Large intestine (tissue), 3 donors: ENCODE data around the gene PKHD1. TPM values are rescaled to one million over a fixed set of nuclear protein-coding genes. Genes with fewer than 3 reads are reported as not detected.

ENCODE experiments used
- DNase-seq, 2 donors: peaks; one replicate each; pipeline versions ENCODE4 v3.0.0 to v3.0.0-alpha.2; 2013
- H3K27ac ChIP-seq: one replicate; pipeline ENCODE4 v1.5.1; 2013; ENCODE audit warnings: low read length
- H3K27me3 ChIP-seq: 2 replicates; pipeline ENCODE4 v1.6.1; 2013; ENCODE audit warnings: low read length; ENCODE audit not compliant: control insufficient read depth, insufficient read depth
- H3K36me3 ChIP-seq: 2 replicates; pipeline ENCODE4 v1.6.1; 2013; ENCODE audit warnings: low read length; ENCODE audit not compliant: control insufficient read depth, insufficient read depth
- H3K4me1 ChIP-seq: one replicate; pipeline ENCODE4 v1.6.1; 2013; ENCODE audit warnings: low read length; ENCODE audit not compliant: control insufficient read depth, insufficient read depth
- H3K4me3 ChIP-seq: one replicate; pipeline ENCODE4 v1.5.1; 2013; ENCODE audit warnings: low read length
- H3K9me3 ChIP-seq: one replicate; pipeline ENCODE4 v1.6.1; 2013; ENCODE audit warnings: mild to moderate bottlenecking, low read depth, low read length, moderate library complexity; ENCODE audit not compliant: control insufficient read depth
- WGBS: methylation state at CpG from one replicate; pipeline ENCODE4 v1.1.5; 2013; ENCODE audit warnings: low lambda C conversion rate; ENCODE audit not compliant: insufficient coverage; 5-methylcytosine and 5-hydroxymethylcytosine counted together
- polyA plus RNA-seq: library from polyadenylated mRNA; unstranded; fragments of 120-200 nt; gene quantifications from one replicate; pipeline ENCODE4 v1.2.1, GENCODE V29; 2013

The PKHD1 gene
- polyA plus RNA-seq, 1 donor: 0.36 TPM

GRCh38 chr6:51913265-51913664, 174.1 kb downstream of the PKHD1 start:
- no peak overlapping the region for H3K27ac ChIP-seq
- no peak for DNase-seq
- 67% methylated on average over 2 of the region's 2 CpGs for WGBS
- H3K4me3 ChIP-seq: no peak overlapping the region
- H3K9me3 ChIP-seq: no peaks in the 10 kb centered on the region
- H3K36me3 ChIP-seq: no peaks in the 10 kb centered on the region
- no peaks in the 10 kb centered on the region for H3K4me1 ChIP-seq
- no peaks in the 10 kb centered on the region for H3K27me3 ChIP-seq

DNA sequence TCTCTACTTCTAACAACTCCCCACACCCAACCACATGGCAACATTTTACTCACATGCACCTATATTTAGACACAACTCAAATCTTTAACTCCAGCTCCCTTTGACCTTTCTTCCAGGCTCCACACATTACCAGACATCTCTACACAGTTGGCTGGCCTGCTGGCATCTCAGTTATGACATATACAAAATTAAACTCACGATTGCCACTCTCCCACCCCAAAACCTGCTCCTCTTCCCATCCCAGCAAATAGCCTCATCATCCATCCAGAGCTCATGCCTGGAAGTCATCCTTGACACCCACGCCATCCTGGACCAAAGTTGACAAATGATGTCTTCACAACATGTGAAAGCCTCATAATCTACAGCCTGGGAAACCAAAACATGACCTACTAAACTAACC, 176.6 kb downstream of the PKHD1 start:
- no peaks in the 10 kb centered on the region for H3K9me3 ChIP-seq
- no peaks in the 10 kb centered on the region for H3K27me3 ChIP-seq
- H3K27ac ChIP-seq: no peak overlapping the region
- H3K4me3 ChIP-seq: no peak overlapping the region
- WGBS: no CpG with 5 or more reads among the region's 2 CpGs
- no peaks in the 10 kb centered on the region for H3K36me3 ChIP-seq
- no peaks in the 10 kb centered on the region for H3K4me1 ChIP-seq
- DNase-seq: no peak

DNA sequence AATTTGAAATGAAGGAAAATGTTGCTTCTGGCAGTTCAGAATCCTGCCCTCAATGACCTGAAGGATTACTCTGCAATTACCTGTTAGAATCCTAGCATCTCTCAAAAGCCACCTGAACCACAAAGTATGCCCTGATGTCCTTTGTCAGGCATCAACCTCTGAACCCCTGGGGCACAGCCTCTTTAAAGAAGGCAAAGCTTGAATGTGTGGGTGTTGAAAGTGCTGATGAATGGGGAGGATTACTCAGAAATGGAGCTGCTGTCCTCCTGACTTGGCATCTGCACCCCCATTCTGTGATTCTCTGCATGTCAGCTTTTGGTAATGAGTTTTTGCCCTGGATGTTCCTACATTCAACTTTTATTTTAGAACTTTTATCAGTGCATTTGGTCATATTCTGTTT, 179.2 kb downstream of the PKHD1 start:
- no peak for DNase-seq
- H3K4me1 ChIP-seq: no peaks in the 10 kb centered on the region
- no peak overlapping the region for H3K27ac ChIP-seq
- no peaks in the 10 kb centered on the region for H3K27me3 ChIP-seq
- no peaks in the 10 kb centered on the region for H3K36me3 ChIP-seq
- no peak overlapping the region for H3K4me3 ChIP-seq
- no peaks in the 10 kb centered on the region for H3K9me3 ChIP-seq

- Histone ChIP-seq H3K4me1 (no peaks in the 10 kb centered on the region), H3K36me3 (no peaks in the 10 kb centered on the region), H3K4me3 (no peak overlapping the region), H3K27ac (no peak overlapping the region), H3K27me3 (no peaks in the 10 kb centered on the region), H3K9me3 (no peaks in the 10 kb centered on the region)
- no peak for DNase-seq
- 94% methylated on average over 2 of the region's 4 CpGs for WGBS
Measured at GRCh38 chr6:51901766-51902764, 185.3 kb downstream of the PKHD1 start.

DNA sequence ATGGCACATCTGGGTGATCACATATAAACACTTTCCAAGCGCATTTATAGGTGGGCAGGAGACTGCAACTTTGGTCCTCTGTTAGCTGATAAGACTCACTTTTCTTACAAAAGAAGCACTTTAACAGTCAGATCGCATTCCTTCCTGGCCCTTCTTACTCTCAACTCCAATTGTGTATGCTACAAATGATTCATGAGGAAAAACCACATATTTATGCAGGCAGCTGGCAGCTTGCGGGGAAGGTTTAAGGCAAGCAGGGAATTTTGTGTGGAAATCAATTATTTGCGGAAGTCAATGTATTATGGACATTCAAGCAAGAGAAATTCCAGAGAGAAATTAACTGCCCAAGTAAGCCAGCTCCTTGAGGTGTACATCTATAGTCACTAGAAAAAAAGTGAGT, 194.0 kb downstream of the PKHD1 start:
- no CpG with 5 or more reads among the region's 4 CpGs for WGBS
- no peaks in the 10 kb centered on the region for H3K27me3 ChIP-seq
- no peak overlapping the region for H3K4me3 ChIP-seq
- H3K36me3 ChIP-seq: no peaks in the 10 kb centered on the region
- H3K27ac ChIP-seq: no peak overlapping the region
- DNase-seq: no peak
- no peaks in the 10 kb centered on the region for H3K9me3 ChIP-seq
- H3K4me1 ChIP-seq: no peaks in the 10 kb centered on the region

- Histone ChIP-seq H3K27ac (no peak overlapping the region), H3K9me3 (no peaks in the 10 kb centered on the region), H3K36me3 (no peaks in the 10 kb centered on the region), H3K4me3 (no peak overlapping the region), H3K4me1 (no peaks in the 10 kb centered on the region), H3K27me3 (no peaks in the 10 kb centered on the region)
- DNase-seq: no peak
- WGBS: no CpG with 5 or more reads among the region's 4 CpGs
Measured at GRCh38 chr6:51892750-51893149, 194.7 kb downstream of the PKHD1 start.

DNA sequence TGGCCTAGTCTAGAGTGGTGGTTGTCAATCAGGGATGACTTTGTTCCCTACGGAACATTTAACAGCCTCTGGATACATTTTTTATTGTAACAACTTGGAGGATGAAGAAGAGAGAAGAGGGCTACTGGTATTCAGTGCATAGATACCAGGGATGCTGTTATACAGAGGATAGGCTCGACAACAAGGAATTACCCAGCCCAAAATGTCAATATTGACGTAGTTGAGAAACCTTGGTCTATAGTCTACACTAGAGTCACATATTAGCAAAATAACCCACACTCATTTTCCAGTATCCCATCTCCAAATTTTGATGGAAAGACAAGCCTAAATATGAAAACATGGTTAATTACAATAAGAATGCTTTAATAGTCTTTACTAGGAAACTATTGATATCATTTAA, 195.1 kb downstream of the PKHD1 start:
- Histone ChIP-seq H3K4me3 (no peak overlapping the region), H3K9me3 (no peaks in the 10 kb centered on the region), H3K36me3 (no peaks in the 10 kb centered on the region), H3K4me1 (no peaks in the 10 kb centered on the region), H3K27me3 (no peaks in the 10 kb centered on the region), H3K27ac (no peak overlapping the region)
- WGBS: 100% methylated on average over 1 of the region's 3 CpGs
- DNase-seq: no peak

GRCh38 chr6:51891784-51892183, 195.6 kb downstream of the PKHD1 start:
- Histone ChIP-seq H3K27me3 (no peaks in the 10 kb centered on the region), H3K4me3 (no peak overlapping the region), H3K9me3 (no peaks in the 10 kb centered on the region), H3K36me3 (no peaks in the 10 kb centered on the region), H3K4me1 (no peaks in the 10 kb centered on the region), H3K27ac (no peak overlapping the region)
- 100% methylated on average over 2 of the region's 4 CpGs for WGBS
- no peak for DNase-seq

DNA sequence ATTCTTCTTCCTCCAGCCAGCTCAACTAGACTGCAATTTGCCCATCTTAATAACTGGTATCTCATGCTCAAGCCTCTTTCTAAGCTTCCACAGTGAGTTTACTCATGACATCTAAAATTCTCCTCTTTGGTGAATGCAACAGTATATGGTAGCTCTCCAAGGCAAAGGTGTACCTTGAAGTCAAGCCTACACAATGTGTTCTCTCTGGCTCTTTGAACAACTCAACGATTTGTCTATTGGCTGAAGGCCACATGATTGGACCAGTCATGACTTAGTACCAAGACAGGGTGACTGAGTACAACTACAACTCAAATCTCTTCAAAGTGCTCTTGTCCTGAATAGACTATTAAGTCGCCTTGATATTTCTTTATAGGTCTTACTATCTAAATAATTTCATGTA, 199.6 kb downstream of the PKHD1 start:
- Histone ChIP-seq H3K36me3 (no peaks in the 10 kb centered on the region), H3K27ac (no peak overlapping the region)

DNA sequence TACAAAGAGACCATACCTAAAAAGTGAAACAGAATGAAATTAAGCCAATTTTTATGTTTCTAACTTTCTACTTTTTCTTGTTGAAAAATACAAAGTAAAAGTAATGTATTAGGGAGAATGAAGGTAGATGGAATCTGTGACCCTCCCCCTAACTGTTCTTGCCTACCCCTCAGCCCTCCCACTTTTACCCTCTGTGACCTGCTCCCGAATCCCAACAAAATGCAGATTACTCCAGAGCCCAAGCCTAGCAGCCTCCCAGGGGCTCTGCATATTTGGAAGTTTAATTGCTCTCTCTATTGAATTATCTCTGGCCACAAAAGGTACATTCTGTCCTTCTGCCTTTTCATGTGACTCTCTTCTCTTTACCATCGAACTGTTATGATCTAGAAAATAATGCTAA, 201.5 kb downstream of the PKHD1 start:
- Histone ChIP-seq H3K4me1 (no peaks in the 10 kb centered on the region), H3K27ac (no peak overlapping the region), H3K9me3 (no peaks in the 10 kb centered on the region), H3K36me3 (no peaks in the 10 kb centered on the region), H3K4me3 (no peak overlapping the region), H3K27me3 (no peaks in the 10 kb centered on the region)
- WGBS: no CpG with 5 or more reads among the region's 2 CpGs
- no peak for DNase-seq

More for the DNA sequence above, 199.6 kb downstream of the PKHD1 start:
- no CpG with 5 or more reads among the region's 2 CpGs for WGBS
- H3K9me3 ChIP-seq: no peaks in the 10 kb centered on the region
- no peaks in the 10 kb centered on the region for H3K4me1 ChIP-seq
- no peak overlapping the region for H3K4me3 ChIP-seq
- H3K27me3 ChIP-seq: no peaks in the 10 kb centered on the region
- no peak for DNase-seq
